Parathyroid adenoma (tissue), 2 donors: ENCODE data around the gene SNURF.
"Not testable (repeated sequence)": the region's sequence is repeated elsewhere in the genome, so short reads cannot be mapped to it uniquely, and the experiment has no call there.

ENCODE experiments used
- H2AFZ ChIP-seq: fragments of 300-600 bp; sonication (generic); one replicate; pipeline ENCODE4 v1.7.0; 2017; ENCODE audit warnings: antibody characterized with exemption, mild to moderate bottlenecking
- H3K27ac ChIP-seq: fragments of 300-600 bp; sonication (generic); one replicate; pipeline ENCODE4 v1.7.0; 2017
- H3K27me3 ChIP-seq: fragments of 300-600 bp; sonication (generic); one replicate; pipeline ENCODE4 v1.7.0; 2017; ENCODE audit warnings: low read length; ENCODE audit not compliant: control insufficient read depth, insufficient read depth
- H3K36me3 ChIP-seq: fragments of 300-600 bp; sonication (generic); one replicate; pipeline ENCODE4 v1.7.0; 2017; ENCODE audit warnings: low read length; ENCODE audit not compliant: control insufficient read depth, insufficient read depth
- H3K4me1 ChIP-seq: fragments of 300-600 bp; sonication (generic); one replicate; pipeline ENCODE4 v1.7.0; 2017; ENCODE audit warnings: control low read depth
- H3K4me2 ChIP-seq: fragments of 300-600 bp; sonication (generic); one replicate; pipeline ENCODE4 v1.7.0; 2017; ENCODE audit warnings: low read length
- H3K4me3 ChIP-seq: fragments of 300-600 bp; sonication (generic); one replicate; pipeline ENCODE4 v1.7.0; 2017; ENCODE audit warnings: low read depth, low read length
- H3K79me2 ChIP-seq: fragments of 300-600 bp; sonication (generic); one replicate; pipeline ENCODE4 v1.7.0; 2017; ENCODE audit warnings: control low read depth
- H3K9ac ChIP-seq: fragments of 300-600 bp; sonication (generic); one replicate; pipeline ENCODE4 v1.7.0; 2017; ENCODE audit warnings: mild to moderate bottlenecking
- H3K9me3 ChIP-seq: fragments of 300-600 bp; sonication (generic); one replicate; pipeline ENCODE4 v1.7.0; 2017; ENCODE audit warnings: low read length; ENCODE audit not compliant: control insufficient read depth
- CTCF ChIP-seq: fragments of 300-600 bp; sonication (generic); IDR thresholded peaks from one replicate; pipeline ENCODE4 v1.7.0; 2017; ENCODE audit warnings: antibody characterized with exemption, mild to moderate bottlenecking
- donor health status: primary hyperparathyroidism.

SNURF gene

GRCh38 chr15:24966364-24967103 is 11.7 kb downstream of the SNURF start:
- Histone ChIP-seq H3K27ac (no peak overlapping the region), H2AFZ (no peak overlapping the region), H3K9ac (no peak overlapping the region), H3K4me1 (no peaks in the 10 kb centered on the region), H3K4me2 (no peak overlapping the region), H3K4me3 (no peak overlapping the region), H3K9me3 (no peaks in the 10 kb centered on the region), H3K36me3 (no peaks in the 10 kb centered on the region), H3K79me2 (peaks cover 11% of the 10 kb centered on the region), H3K27me3 (no peaks in the 10 kb centered on the region)
- TF ChIP-seq CTCF, result no peak

GRCh38 chr15:24971052-24971451 is 16.3 kb downstream of the SNURF start:
- H3K36me3 ChIP-seq, result no peaks in the 10 kb centered on the region
- H3K79me2 ChIP-seq, result peaks cover 18% of the 10 kb centered on the region
- H3K4me1 ChIP-seq, result no peaks in the 10 kb centered on the region
- no peak overlapping the region for H3K4me3 ChIP-seq
- no peak overlapping the region for H3K4me2 ChIP-seq
- no peak overlapping the region for H3K9ac ChIP-seq
- H3K9me3 ChIP-seq, result no peaks in the 10 kb centered on the region
- no peak overlapping the region for H2AFZ ChIP-seq
- no peaks in the 10 kb centered on the region for H3K27me3 ChIP-seq
- no peak overlapping the region for H3K27ac ChIP-seq
- no peak for TF ChIP-seq CTCF

GRCh38 chr15:24971772-24972171 is 17.0 kb downstream of the SNURF start:
- H3K36me3 ChIP-seq, result no peaks in the 10 kb centered on the region
- H3K9ac ChIP-seq, result no peak overlapping the region
- no peak overlapping the region for H3K4me3 ChIP-seq
- H3K9me3 ChIP-seq, result no peaks in the 10 kb centered on the region
- no peak overlapping the region for H2AFZ ChIP-seq
- no peak overlapping the region for H3K27ac ChIP-seq
- no peak overlapping the region for H3K4me2 ChIP-seq
- no peak for TF ChIP-seq CTCF
- H3K27me3 ChIP-seq, result no peaks in the 10 kb centered on the region
- no peaks in the 10 kb centered on the region for H3K4me1 ChIP-seq
- H3K79me2 ChIP-seq, result peaks cover 17% of the 10 kb centered on the region

GRCh38 chr15:24972707-24973106 is 17.9 kb downstream of the SNURF start:
- H3K4me1 ChIP-seq, H3K27ac ChIP-seq, H3K4me2 ChIP-seq, H2AFZ ChIP-seq, H3K9me3 ChIP-seq, H3K9ac ChIP-seq, H3K27me3 ChIP-seq, H3K36me3 ChIP-seq, H3K4me3 ChIP-seq: not testable (repeated sequence)
- peaks cover 21% of the 10 kb centered on the region for H3K79me2 ChIP-seq

GRCh38 chr15:24976932-24977331 is 22.1 kb downstream of the SNURF start:
- Histone ChIP-seq H3K4me2 (no peak overlapping the region), H3K27me3 (no peaks in the 10 kb centered on the region), H3K9ac (no peak overlapping the region), H3K36me3 (no peaks in the 10 kb centered on the region), H2AFZ (no peak overlapping the region), H3K4me1 (no peaks in the 10 kb centered on the region), H3K4me3 (no peak overlapping the region), H3K27ac (no peak overlapping the region), H3K79me2 (peaks cover 29% of the 10 kb centered on the region), H3K9me3 (no peaks in the 10 kb centered on the region)
- no peak for TF ChIP-seq CTCF
